GM12873 (cell line): Measurements from ENCODE around the gene GTF2H4.

Experiments used
- CTCF ChIP-seq: IDR thresholded peaks from 2 replicates; pipeline ENCODE4 v1.5.1; 2012; ENCODE audit warnings: low read depth, mild to moderate bottlenecking, moderate library complexity, low read length, control low read depth; ENCODE audit not compliant: insufficient read depth; ENCODE audit errors: missing control alignments

The GTF2H4 gene

GRCh38 chr6:30873137-30873640 lies 34.8 kb upstream of the GTF2H4 start:
- TF ChIP-seq CTCF: no peak

- TF ChIP-seq CTCF: no peak
Observed at GRCh38 chr6:30875244-30876038, 32.6 kb upstream of the GTF2H4 start.

- no peak for TF ChIP-seq CTCF
Observed at GRCh38 chr6:30876039-30876730, 31.8 kb upstream of the GTF2H4 start.

- peak; percentile 82 for TF ChIP-seq CTCF
Observed at GRCh38 chr6:30877419-30878262, 30.4 kb upstream of the GTF2H4 start.

GRCh38 chr6:30879684-30880427 lies 28.2 kb upstream of the GTF2H4 start:
- TF ChIP-seq CTCF: no peak

- no peak for TF ChIP-seq CTCF
Observed at GRCh38 chr6:30880698-30881252, 27.2 kb upstream of the GTF2H4 start.
